GM19239 (cell line): ENCODE measurements around the gene ASTN2.

Experiments
- DNase-seq: peaks from one replicate; pipeline ENCODE4 v3.0.0; 2011; ENCODE audit warnings: low spot score; ENCODE audit not compliant: insufficient read length
- FAIRE-seq: peaks from 2 replicates; lab custom pipeline; 2011; peaks lifted over from hg19 to GRCh38; lab: Jason Lieb, UNC

The ASTN2 gene

GRCh38 chr9:117414220-117414905 lies 494 bp downstream of the ASTN2 start:
- no peak for DNase-seq

GRCh38 chr9:117413346-117414219 lies 1.3 kb downstream of the ASTN2 start:
- DNase-seq = no peak
- no peak for FAIRE-seq

More at GRCh38 chr9:117414220-117414905, 494 bp downstream of the ASTN2 start:
- FAIRE-seq = no peak

GRCh38 chr9:117412841-117413240 lies 2.0 kb downstream of the ASTN2 start:
- no peak for DNase-seq
- FAIRE-seq = no peak

- FAIRE-seq (no peak), DNase-seq (no peak)
Observed at GRCh38 chr9:117412006-117412715, 2.7 kb downstream of the ASTN2 start.

GRCh38 chr9:117411547-117411946 lies 3.3 kb downstream of the ASTN2 start:
- DNase-seq = peak; percentile 50

GRCh38 chr9:117409321-117409720 lies 5.5 kb downstream of the ASTN2 start:
- FAIRE-seq (no peak), DNase-seq (no peak)

More at GRCh38 chr9:117411547-117411946, 3.3 kb downstream of the ASTN2 start:
- no peak for FAIRE-seq

- DNase-seq = no peak
- no peak for FAIRE-seq
Observed at GRCh38 chr9:117407436-117408022, 7.3 kb downstream of the ASTN2 start.

GRCh38 chr9:117405950-117406705 lies 8.7 kb downstream of the ASTN2 start:
- DNase-seq (no peak), FAIRE-seq (no peak)

GRCh38 chr9:117403848-117404247 lies 11.0 kb downstream of the ASTN2 start:
- DNase-seq (no peak), FAIRE-seq (no peak)

- no peak for DNase-seq
Observed at GRCh38 chr9:117403403-117403811, 11.4 kb downstream of the ASTN2 start.

GRCh38 chr9:117400171-117400570 lies 14.7 kb downstream of the ASTN2 start:
- no peak for FAIRE-seq
- DNase-seq = no peak

More at GRCh38 chr9:117403403-117403811, 11.4 kb downstream of the ASTN2 start:
- FAIRE-seq = no peak

- DNase-seq (no peak), FAIRE-seq (no peak)
Observed at GRCh38 chr9:117395151-117395650, 19.7 kb downstream of the ASTN2 start.

GRCh38 chr9:117394655-117395054 lies 20.2 kb downstream of the ASTN2 start:
- no peak for FAIRE-seq
- no peak for DNase-seq

GRCh38 chr9:117392992-117393391 lies 21.9 kb downstream of the ASTN2 start:
- FAIRE-seq (no peak), DNase-seq (no peak)

GRCh38 chr9:117387422-117387821 lies 27.4 kb downstream of the ASTN2 start:
- DNase-seq (no peak), FAIRE-seq (no peak)

- no peak for FAIRE-seq
- no peak for DNase-seq
Observed at GRCh38 chr9:117379341-117379740, 35.5 kb downstream of the ASTN2 start.

GRCh38 chr9:117377046-117377445 lies 37.8 kb downstream of the ASTN2 start:
- DNase-seq (no peak), FAIRE-seq (no peak)

- FAIRE-seq (no peak), DNase-seq (no peak)
Observed at GRCh38 chr9:117375956-117376355, 38.9 kb downstream of the ASTN2 start.

- DNase-seq = no peak
- FAIRE-seq = no peak
Observed at GRCh38 chr9:117374076-117374725, 40.7 kb downstream of the ASTN2 start.
